ENCODE results near the gene KRT15.

KRT15 gene

DNA sequence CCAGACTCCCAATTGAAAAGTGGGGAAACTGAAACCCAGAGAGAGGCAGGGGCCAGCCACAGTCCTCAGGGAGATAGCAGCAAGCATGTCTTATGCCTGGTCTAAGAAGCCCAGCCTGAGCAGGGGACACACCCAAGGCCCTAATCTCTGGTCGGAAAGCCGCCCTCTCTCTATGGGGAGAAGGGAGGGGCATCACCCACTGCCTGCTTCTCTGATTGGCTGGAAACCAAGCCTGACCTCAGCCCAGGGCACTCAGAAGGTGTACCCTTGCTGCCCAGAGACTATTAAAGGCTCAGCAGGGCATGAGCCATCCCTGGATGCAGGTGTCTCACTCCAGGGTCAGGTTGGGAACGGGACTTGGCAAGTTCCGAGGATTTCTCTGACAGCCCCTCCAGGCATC, 7.6 kb downstream of the KRT15 start:
- Histone ChIP-seq H3K27me3 (replicated peaks; ENCODE audit: insufficient read depth, low read length) (no peaks in the 10 kb centered on the region), H3K4me2 (ENCODE audit: low read depth, low read length) (no peak overlapping the region), H3K4me1 (ENCODE audit: low read length) (no peaks in the 10 kb centered on the region; the same call in 1 of the 2 replicates), H3K9me2 (replicated peaks; ENCODE audit: insufficient read depth, low read length) (no peaks in the 10 kb centered on the region), H3K9me3 (replicated peaks; ENCODE audit: insufficient read depth, low read length) (no peaks in the 10 kb centered on the region), H2AFZ (ENCODE audit: low read length) (no peak overlapping the region), H3K36me3 (replicated peaks; ENCODE audit: insufficient read depth, low read length) (no peaks in the 10 kb centered on the region), H3K79me2 (ENCODE audit: low read length) (no peaks in the 10 kb centered on the region), H3K9ac (ENCODE audit: low read length) (no peak overlapping the region), H3K27ac (ENCODE audit: low read length) (no peak overlapping the region), H3K4me3 (ENCODE audit: low read length) (no peak overlapping the region), H3F3A (ENCODE audit: insufficient read depth, low read length) (no peaks in the 10 kb centered on the region), H4K20me1 (ENCODE audit: insufficient read depth, low read length) (no peaks in the 10 kb centered on the region)
- DNase-seq, result no peak
- TF ChIP-seq EZH2 (optimal IDR thresholded peaks at IDR 0.05; ENCODE audit: low read depth, low read length) (no peak), EZH2phosphoT487 (IDR thresholded peaks at IDR 0.05; ENCODE audit: low read length) (no peak), CTCF (IDR thresholded peaks at IDR 0.05; ENCODE audit: low read length) (no peak)

DNA sequence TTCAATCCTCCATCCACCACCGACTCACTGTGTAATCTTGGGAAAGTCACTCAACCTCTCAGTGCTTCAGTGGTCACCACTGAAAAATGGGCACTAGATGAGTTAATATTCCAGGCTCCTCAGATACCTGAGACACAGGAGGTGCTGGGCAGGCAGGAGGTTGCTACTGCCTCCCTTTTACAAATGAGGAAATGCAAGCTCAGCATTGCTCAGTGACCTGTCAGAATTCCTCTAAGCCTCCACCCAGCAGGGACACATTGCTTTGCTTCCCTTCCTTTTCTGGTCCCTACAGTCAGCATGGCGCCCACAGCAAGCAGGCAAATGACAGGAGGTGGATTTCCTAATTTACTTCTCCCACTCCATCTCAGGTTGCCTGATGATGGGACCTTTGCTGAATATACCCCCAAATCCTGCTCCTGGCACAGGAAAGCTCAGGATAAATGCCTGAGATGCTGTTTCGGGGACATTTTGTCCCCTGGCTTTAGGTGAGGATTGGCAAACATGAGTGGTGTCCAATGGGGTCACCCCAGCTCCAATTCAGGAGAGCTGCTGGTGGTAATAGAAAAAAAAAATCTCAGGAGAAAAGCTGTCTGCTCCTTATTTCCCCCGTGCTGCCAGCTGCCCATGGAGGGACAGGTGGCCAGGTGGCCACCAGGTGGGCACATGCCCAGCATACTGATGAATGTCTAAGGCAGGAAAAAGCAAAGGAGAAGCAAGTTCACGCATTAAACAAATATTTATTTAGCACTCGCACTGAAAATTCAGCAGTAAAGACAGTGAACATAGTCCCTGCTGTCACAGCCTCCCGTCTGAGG, 8.2 kb downstream of the KRT15 start:
- H3K36me3 ChIP-seq (replicated peaks; ENCODE audit: insufficient read depth, low read length), result no peaks in the 10 kb centered on the region
- TF ChIP-seq EZH2 (optimal IDR thresholded peaks at IDR 0.05; ENCODE audit: low read depth, low read length) (no peak), CTCF (IDR thresholded peaks at IDR 0.05; ENCODE audit: low read length) (no peak), EZH2phosphoT487 (IDR thresholded peaks at IDR 0.05; ENCODE audit: low read length) (no peak)
- no peaks in the 10 kb centered on the region for H3K9me3 ChIP-seq (replicated peaks; ENCODE audit: insufficient read depth, low read length)
- no peak overlapping the region for H3K4me2 ChIP-seq (ENCODE audit: low read depth, low read length)
- no peaks in the 10 kb centered on the region; the same call in 1 of the 2 replicates for H3K4me1 ChIP-seq (ENCODE audit: low read length)
- DNase-seq, result no peak
- no peaks in the 10 kb centered on the region for H4K20me1 ChIP-seq (ENCODE audit: insufficient read depth, low read length)
- H2AFZ ChIP-seq (ENCODE audit: low read length), result no peak overlapping the region
- H3K27ac ChIP-seq (ENCODE audit: low read length), result no peak overlapping the region
- H3K79me2 ChIP-seq (ENCODE audit: low read length), result no peaks in the 10 kb centered on the region
- H3F3A ChIP-seq (ENCODE audit: insufficient read depth, low read length), result no peaks in the 10 kb centered on the region
- H3K4me3 ChIP-seq (ENCODE audit: low read length), result no peak overlapping the region
- no peaks in the 10 kb centered on the region for H3K9me2 ChIP-seq (replicated peaks; ENCODE audit: insufficient read depth, low read length)
- no peak overlapping the region for H3K9ac ChIP-seq (ENCODE audit: low read length)
- no peaks in the 10 kb centered on the region for H3K27me3 ChIP-seq (replicated peaks; ENCODE audit: insufficient read depth, low read length)

- Histone ChIP-seq H2AFZ (ENCODE audit: low read length) (no peak overlapping the region), H3K9ac (ENCODE audit: low read length) (no peak overlapping the region), H3K4me1 (ENCODE audit: low read length) (no peaks in the 10 kb centered on the region; the same call in 1 of the 2 replicates), H3F3A (ENCODE audit: insufficient read depth, low read length) (no peaks in the 10 kb centered on the region), H3K36me3 (replicated peaks; ENCODE audit: insufficient read depth, low read length) (no peaks in the 10 kb centered on the region), H3K9me2 (replicated peaks; ENCODE audit: insufficient read depth, low read length) (no peaks in the 10 kb centered on the region), H3K4me3 (ENCODE audit: low read length) (no peak overlapping the region), H3K79me2 (ENCODE audit: low read length) (no peaks in the 10 kb centered on the region), H4K20me1 (ENCODE audit: insufficient read depth, low read length) (no peaks in the 10 kb centered on the region), H3K4me2 (ENCODE audit: low read depth, low read length) (no peak overlapping the region), H3K27ac (ENCODE audit: low read length) (no peak overlapping the region), H3K27me3 (replicated peaks; ENCODE audit: insufficient read depth, low read length) (no peaks in the 10 kb centered on the region), H3K9me3 (replicated peaks; ENCODE audit: insufficient read depth, low read length) (no peaks in the 10 kb centered on the region)
- no peak for DNase-seq
- no peak for TF ChIP-seq EZH2 (optimal IDR thresholded peaks at IDR 0.05; ENCODE audit: low read depth, low read length)
- TF ChIP-seq EZH2phosphoT487 (IDR thresholded peaks at IDR 0.05; ENCODE audit: low read length), result no peak
- TF ChIP-seq CTCF (IDR thresholded peaks at IDR 0.05; ENCODE audit: low read length), result no peak
These were observed 11.3 kb downstream of the KRT15 start for GRCh38 chr17:41507315-41507880.
